ENCODE data around the gene TRMT5.

Gene TRMT5

GRCh38 chr14:60964904-60965303 lies 16.0 kb downstream of the TRMT5 start:
- no peak for DNase-seq

GRCh38 chr14:60963761-60964160 lies 17.1 kb downstream of the TRMT5 start:
- DNase-seq, result no peak

GRCh38 chr14:60958146-60958545 lies 22.7 kb downstream of the TRMT5 start:
- DNase-seq, result peak in 1 of 3 experiments; percentile 9

- DNase-seq, result no peak
Observed at GRCh38 chr14:60956632-60957031, 24.2 kb downstream of the TRMT5 start.

GRCh38 chr14:60956202-60956601 lies 24.7 kb downstream of the TRMT5 start:
- no peak for DNase-seq

- DNase-seq, result no peak
Observed at GRCh38 chr14:60951776-60952435, 29.0 kb downstream of the TRMT5 start.

- no peak for DNase-seq
Observed at GRCh38 chr14:60946773-60947172, 34.1 kb downstream of the TRMT5 start.

GRCh38 chr14:60945984-60946383 lies 34.9 kb downstream of the TRMT5 start:
- no peak for DNase-seq

- DNase-seq, result no peak
Observed at GRCh38 chr14:60944204-60944603, 36.7 kb downstream of the TRMT5 start.

GRCh38 chr14:60943637-60944032 lies 37.2 kb downstream of the TRMT5 start:
- DNase-seq, result no peak

- no peak for DNase-seq
Observed at GRCh38 chr14:60935319-60935718, 45.6 kb downstream of the TRMT5 start.

GRCh38 chr14:60933920-60934655 lies 46.8 kb downstream of the TRMT5 start:
- DNase-seq, result no peak

- peak in 2 of 3 experiments; percentile 45 to 83 for DNase-seq
Observed at GRCh38 chr14:60931218-60931617, 49.7 kb downstream of the TRMT5 start.

GRCh38 chr14:60926002-60926401 lies 54.9 kb downstream of the TRMT5 start:
- no peak for DNase-seq

- DNase-seq, result no peak
Observed at GRCh38 chr14:60925286-60925685, 55.6 kb downstream of the TRMT5 start.

- peak in 2 of 3 experiments; percentile 20 to 84 for DNase-seq
Observed at GRCh38 chr14:60922050-60922449, 58.8 kb downstream of the TRMT5 start.
